Measurements from ENCODE around the gene EPHB2.

Gene EPHB2

GRCh38 chr1:22889213-22889827 is 178.7 kb downstream of the EPHB2 start:
- DNase-seq: no peak

- DNase-seq: no peak
These were observed 182.2 kb downstream of the EPHB2 start for GRCh38 chr1:22892789-22893188.

DNA sequence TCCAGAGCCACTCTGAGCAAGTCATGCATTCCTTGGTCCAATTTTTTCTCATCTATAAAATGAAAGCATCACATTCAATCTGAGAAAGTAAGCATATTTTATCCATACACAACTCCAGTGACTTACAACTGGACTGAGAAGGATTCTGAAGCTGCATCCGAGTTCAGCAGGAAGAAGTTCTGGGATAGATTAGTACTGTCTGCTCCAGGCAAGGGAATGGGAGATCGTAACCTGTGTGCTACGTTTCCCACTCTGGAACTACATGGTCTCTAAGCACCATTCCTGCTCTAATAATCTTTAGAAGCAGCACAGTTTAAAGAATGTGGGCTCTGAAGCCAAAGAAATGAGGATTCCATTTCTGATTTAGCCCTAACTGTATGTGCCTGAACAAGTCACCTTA is 182.7 kb downstream of the EPHB2 start:
- DNase-seq: no peak

GRCh38 chr1:22895357-22895756 is 184.7 kb downstream of the EPHB2 start:
- DNase-seq: no peak

GRCh38 chr1:22896184-22896583 is 185.5 kb downstream of the EPHB2 start:
- DNase-seq: no peak

GRCh38 chr1:22900451-22900850 is 189.8 kb downstream of the EPHB2 start:
- DNase-seq: no peak

GRCh38 chr1:22903113-22903512 is 192.5 kb downstream of the EPHB2 start:
- no peak for DNase-seq

DNA sequence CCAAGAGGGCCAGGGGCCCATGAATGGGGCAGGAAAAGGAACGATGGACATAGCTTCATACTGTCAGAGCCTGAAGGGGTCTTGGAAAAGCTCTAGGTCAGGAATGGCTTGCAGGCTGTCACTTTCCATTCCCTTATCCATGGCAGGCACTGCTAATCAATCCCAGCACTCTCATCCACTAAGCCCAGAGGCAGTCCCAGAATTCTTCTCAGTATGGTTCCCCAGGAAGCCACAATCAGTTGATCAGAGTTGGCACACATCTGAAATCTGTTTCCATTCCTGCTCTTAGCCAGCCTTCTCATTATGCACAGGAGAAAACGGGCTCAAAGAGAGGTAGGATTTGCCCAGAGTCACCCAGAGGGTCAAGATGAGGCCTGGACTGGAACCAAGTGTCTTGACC is 196.3 kb downstream of the EPHB2 start:
- DNase-seq: no peak

- DNase-seq: no peak
These were observed 196.9 kb downstream of the EPHB2 start for GRCh38 chr1:22907528-22907927.

DNA sequence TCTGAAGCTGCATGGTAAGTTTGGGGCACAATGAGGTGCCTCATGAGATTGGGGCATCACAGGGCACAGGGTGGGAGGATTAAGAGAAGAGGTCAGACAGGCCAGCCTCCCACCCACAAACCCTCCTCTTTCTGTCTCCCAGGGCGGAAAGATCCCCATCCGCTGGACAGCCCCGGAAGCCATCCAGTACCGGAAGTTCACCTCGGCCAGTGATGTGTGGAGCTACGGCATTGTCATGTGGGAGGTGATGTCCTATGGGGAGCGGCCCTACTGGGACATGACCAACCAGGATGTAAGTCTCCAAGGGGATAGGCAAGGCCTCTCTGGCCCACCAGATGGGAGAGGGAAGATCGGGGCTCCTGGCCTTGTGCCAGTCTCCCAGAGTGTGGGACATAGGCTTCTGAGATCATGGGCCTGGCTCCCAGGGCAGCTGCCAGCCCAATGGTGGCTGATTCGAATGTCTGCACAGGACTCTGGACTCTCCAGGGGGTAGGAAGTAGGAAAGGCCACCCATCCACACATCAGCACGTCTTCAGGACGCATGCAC is 198.3 kb downstream of the EPHB2 start:
- DNase-seq: no peak

GRCh38 chr1:22910286-22910685 is 199.6 kb downstream of the EPHB2 start:
- DNase-seq: no peak

- no peak for DNase-seq
These were observed 200.5 kb downstream of the EPHB2 start for GRCh38 chr1:22910986-22911651.

GRCh38 chr1:22912311-22912710 is 201.7 kb downstream of the EPHB2 start:
- no peak for DNase-seq

GRCh38 chr1:22913421-22914141 is 202.9 kb downstream of the EPHB2 start:
- DNase-seq: no peak

DNA sequence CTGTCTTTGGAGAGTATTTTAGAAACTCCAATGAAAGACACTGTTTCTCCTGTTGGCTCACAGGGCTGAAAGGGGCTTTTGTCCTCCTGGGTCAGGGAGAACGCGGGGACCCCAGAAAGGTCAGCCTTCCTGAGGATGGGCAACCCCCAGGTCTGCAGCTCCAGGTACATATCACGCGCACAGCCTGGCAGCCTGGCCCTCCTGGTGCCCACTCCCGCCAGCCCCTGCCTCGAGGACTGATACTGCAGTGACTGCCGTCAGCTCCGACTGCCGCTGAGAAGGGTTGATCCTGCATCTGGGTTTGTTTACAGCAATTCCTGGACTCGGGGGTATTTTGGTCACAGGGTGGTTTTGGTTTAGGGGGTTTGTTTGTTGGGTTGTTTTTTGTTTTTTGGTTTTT is 203.5 kb downstream of the EPHB2 start:
- DNase-seq: no peak

GRCh38 chr1:22914633-22915217 is 204.1 kb downstream of the EPHB2 start:
- DNase-seq: no peak

- no peak for DNase-seq
These were observed 204.6 kb downstream of the EPHB2 start for GRCh38 chr1:22915231-22915630.

GRCh38 chr1:22915816-22916470 is 205.3 kb downstream of the EPHB2 start:
- no peak for DNase-seq

- no peak for DNase-seq
These were observed 205.8 kb downstream of the EPHB2 start for GRCh38 chr1:22916471-22916820.

DNA sequence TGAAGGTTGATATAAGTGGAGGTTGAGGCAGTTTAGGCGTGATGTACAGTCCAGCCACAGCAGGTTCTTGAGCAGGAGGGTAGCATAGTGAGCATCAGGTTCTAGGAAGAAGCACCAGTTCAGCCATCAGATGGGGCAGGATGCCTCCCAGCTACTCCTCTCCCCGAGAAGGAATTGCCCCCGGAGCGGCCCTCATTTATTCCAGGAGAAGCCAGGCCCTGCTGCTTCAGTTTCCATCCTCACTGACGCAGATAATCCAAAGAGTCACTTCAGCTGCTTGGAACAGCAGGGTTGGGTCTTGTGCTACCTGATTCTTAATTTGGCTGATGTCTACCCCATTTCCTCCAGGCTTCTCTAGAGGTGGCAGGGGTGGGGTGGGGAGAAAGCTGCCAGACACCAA is 207.3 kb downstream of the EPHB2 start:
- no peak for DNase-seq

DNA sequence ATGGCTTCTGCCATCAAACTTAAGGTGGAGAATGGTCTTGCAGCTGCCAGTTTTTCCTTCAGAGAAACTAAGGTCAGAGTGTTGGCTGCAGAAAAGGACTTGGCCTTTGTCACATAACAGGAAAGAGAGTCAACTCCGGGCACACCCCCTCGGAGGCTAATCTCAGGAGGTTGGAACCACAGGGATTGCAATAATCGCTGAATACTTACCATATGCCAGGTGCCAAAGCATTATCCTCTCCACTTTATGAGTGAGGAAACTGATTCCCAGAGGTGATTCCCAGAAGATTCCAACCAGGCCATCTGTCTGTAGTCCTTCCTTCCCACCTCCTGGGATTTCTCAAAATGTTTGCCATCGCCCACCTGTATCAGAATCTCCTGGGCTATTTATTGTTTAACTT is 208.0 kb downstream of the EPHB2 start:
- DNase-seq: no peak

GRCh38 chr1:22919341-22920025 is 208.8 kb downstream of the EPHB2 start:
- DNase-seq: no peak
